Stimulated activated CD4-positive, alpha-beta T cell treated with anti-CD3 and anti-CD28 coated beads, TNF-alpha, amount 100 ng/mL, for 4 hours (primary cell): Measurements from ENCODE around the gene UNC5B.

Source experiments
- DNase-seq, 3 experiments: peaks; one replicate each; pipeline ENCODE4 v3.0.0-alpha.2; 2020; ENCODE audit warnings: low read depth in 3 of 3

Gene UNC5B

GRCh38 chr10:71342573-71343391 is 130.4 kb downstream of the UNC5B start:
- no peak for DNase-seq

DNA sequence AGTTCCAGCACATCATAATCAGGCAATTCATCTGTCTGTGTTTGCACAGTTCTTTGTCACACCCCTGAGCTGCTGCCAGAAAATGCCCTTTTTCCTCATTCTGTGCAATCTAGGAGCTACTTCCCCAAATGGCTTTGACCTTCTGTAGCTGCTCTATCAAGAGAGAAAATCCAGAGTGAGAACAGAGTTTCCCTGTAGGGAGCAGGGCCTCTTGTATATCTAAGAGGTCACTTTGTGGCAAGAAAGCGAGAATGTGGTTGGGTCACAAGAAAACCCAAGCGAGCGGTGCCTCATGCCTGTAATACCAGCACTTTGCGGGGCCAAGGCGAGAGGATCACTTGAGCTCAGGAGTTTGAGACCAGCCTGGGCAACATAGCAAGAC is 131.0 kb downstream of the UNC5B start:
- no peak for DNase-seq

DNA sequence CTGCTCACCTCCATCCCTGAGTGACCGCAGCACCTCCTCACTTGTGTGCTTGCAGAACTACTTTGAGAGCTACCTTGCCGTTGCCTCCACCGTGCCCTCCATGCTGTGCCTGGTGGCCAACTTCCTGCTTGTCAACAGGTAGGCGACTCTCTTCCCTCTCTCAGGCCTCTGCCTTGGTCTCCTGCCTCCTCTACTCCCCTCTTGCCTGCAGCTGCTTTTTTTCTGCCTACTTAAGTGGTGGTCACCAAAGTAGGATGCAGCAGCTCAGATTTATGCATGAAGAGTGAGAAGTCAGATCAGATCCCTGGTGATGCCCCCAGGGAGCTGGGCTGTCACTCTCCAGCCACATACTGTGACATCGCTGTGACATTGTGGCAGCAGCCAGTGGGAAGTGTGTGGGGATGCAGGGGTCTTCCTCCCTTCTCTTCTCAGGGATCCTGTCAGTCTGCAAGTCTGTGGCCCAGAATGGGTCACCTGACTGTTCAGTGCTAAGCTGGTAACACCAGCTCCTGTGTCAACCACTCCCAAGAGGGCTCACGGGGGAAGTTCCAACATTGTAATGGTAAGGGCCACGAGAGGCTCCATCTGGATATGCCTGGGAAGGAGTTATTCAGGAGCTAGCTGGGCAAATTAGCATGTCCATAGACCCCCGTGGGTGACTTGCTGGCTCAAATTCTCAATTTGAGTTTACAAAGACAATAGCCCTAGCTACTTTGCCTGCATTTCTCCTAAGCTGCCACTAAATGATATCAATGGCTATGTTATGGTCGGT is 132.0 kb downstream of the UNC5B start:
- DNase-seq, result no peak

GRCh38 chr10:71344993-71345480 is 132.7 kb downstream of the UNC5B start:
- no peak for DNase-seq

DNA sequence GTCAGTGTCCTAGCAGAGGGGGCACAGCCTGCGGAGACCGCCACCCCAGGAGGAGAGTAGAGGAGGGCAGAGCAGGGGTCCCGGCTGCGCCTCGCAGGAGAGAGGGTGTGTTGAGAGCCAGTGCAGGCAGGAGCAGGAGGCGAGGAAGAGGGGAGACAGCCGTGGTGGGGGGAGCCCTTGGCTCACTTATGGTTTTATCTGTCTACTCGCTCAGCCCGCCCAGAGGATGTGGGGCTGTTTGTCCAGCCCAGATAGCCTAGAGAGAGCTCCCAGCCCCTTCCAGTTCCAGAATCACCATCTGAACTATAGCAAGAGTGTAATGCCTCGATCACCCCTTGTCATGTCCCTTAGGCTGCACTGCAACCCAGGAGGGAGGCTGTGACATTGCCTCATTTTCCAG is 133.3 kb downstream of the UNC5B start:
- DNase-seq, result no peak

- no peak for DNase-seq
Observed at GRCh38 chr10:71346731-71347130, 134.4 kb downstream of the UNC5B start.

DNA sequence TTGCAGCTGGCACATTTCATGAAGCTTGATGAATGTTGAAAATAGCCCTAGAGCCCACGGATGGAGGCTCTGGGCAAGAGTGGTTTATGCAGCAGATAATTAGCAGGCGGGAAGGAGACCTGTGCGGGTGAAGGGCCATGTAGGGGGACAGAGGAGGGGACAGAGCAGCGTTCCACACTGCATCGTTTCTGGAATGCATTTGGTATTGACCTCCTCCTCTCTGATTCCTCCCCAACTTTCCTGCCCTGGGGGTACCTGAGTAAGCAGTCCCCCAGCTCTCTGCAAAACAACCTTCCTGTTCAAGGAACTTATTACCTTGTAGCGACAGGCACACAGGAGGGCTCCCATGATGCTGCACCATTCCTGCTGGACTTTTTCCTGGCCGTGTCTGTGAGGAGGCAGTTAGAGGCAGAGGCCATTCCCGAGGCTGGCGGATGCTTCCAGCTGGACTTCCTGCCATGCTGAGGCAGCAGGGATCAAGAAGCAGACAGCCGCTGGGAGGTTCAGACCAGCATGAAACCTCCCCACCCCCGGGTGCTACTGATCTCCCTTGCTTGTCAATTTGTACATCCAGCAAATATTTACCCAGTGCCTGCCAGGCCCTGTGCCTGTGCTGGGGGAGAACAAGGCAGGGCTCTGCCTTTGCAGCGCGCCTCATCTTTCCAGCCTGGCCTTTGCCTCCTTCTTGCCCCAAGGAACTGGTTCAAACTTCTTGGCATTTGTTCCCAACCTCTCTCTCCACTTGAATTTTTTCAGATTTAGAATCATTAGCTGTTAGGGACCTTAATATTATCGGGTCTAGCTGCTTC is 135.4 kb downstream of the UNC5B start:
- no peak for DNase-seq

- no peak for DNase-seq
Observed at GRCh38 chr10:71348850-71349249, 136.5 kb downstream of the UNC5B start.

DNA sequence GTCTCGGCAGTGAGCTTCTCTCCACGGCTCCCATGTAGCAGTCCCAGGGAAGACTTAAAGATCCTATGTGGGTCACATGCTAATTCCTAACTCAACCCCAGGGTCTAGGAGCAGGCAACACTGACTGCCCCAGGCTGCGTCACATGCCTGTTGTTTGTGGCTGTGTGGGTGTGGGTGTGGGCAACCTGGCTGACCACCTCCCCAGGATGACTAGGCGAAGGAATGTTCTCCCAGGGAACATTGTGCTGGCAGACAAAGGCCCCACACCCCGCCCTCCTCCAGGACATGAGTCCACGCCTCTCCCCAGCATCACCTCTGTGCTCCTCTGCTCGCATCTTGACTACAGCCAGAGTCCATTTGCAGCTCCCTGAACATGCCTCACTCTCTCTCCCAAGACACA is 137.0 kb downstream of the UNC5B start:
- no peak for DNase-seq

GRCh38 chr10:71351087-71351486 is 138.7 kb downstream of the UNC5B start:
- DNase-seq, result no peak

DNA sequence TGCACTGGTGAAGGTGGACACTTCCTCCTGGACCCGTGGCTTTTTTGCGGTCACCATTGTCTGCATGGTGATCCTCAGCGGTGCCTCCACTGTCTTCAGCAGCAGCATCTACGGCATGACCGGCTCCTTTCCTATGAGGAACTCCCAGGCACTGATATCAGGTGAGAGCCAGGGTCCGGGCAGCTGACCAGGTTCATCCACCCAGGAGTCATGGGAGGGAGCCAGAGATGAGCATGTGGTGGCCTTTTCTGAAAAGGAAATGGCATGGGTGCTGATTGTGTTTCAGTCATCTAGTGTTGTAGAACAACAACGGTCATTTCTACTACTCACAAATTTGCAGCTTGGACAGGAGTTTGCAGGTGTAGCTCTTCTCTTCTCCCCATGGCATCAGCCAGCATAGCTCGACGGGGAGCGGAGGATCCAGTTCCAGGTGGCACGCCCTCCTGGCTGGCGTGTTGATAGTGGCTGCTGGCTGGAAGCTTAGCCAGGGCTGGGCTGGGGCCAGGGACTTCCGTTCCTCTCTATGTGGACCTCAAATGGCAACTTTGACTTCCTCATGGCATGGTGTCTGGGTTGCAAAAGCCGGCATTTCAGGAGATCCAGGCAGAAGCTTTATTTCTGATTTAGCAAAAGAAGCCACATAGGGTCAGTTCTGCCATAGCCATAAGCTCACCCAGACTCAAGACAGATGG is 139.4 kb downstream of the UNC5B start:
- DNase-seq, result no peak
